ENCODE measurements around the gene MAGOHB. TPM values are rescaled to one million over a fixed set of nuclear protein-coding genes. Genes with fewer than 3 reads are reported as not detected.
A peak's percentile ranks its signal among the peaks of the same experiment; 100 is the strongest.

Gene MAGOHB
- total RNA-seq, 1 experiment from 2014 or later: 64.5 TPM

DNA sequence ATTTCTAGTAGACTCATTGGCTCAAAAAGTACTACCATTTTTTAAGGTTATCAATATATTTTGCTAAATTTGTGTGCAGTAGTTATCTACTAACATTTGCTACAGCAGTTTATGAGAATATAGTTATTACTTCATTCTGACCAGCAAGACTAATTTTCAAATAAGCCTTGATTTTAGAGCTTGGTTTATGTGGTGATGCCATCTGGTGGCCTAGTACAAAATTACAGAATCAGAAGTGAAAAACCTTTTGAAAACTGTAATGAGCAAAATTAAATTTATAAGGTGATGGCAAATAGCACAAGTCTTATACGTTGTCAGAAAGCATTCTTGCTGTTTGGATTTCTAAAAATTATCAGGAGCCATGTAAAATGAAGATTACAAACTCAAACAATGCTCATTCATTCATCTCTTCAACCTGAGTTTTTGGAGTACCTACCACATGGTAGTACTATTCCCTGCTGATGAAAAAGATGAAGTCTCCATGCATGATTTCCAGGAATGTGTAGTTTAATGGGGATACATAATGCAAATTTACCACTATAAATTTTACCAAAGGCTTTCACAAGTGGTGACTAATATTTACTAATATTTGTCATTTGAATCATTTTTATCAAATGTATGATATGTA lies 51.0 kb downstream of the MAGOHB start:
- Histone ChIP-seq H4K8ac (replicated peaks; ENCODE audit: insufficient read length, low read depth, low read length) (no peak overlapping the region), H3K18ac (ENCODE audit: insufficient read length, low read depth, low read length) (no peak overlapping the region), H3K27me3 (ENCODE audit: insufficient read depth, low read length) (no peaks in the 10 kb centered on the region), H3K23me2 (ENCODE audit: insufficient read length, low read depth, low read length, poor library complexity, severe bottlenecking) (no peaks in the 10 kb centered on the region), H3K4ac (ENCODE audit: low read depth, low read length) (no peak overlapping the region), H2BK12ac (ENCODE audit: insufficient read length, low read depth, low read length) (no peak overlapping the region), H3K27ac (ENCODE audit: insufficient read length, low read depth, low read length) (no peak overlapping the region), H2BK5ac (ENCODE audit: insufficient read length, low read length) (no peak overlapping the region), H3K56ac (ENCODE audit: insufficient read length, low read depth, low read length) (no peak overlapping the region), H2BK15ac (ENCODE audit: low read depth, low read length) (no peak overlapping the region), H4K20me1 (ENCODE audit: control insufficient read depth, insufficient read depth, insufficient read length) (no peaks in the 10 kb centered on the region), H2AK5ac (ENCODE audit: insufficient read length, low read length) (no peak overlapping the region), H3K14ac (ENCODE audit: insufficient read depth, low read length) (no peak overlapping the region), H2AFZ (ENCODE audit: low read length) (no peak overlapping the region), H3K4me1 (ENCODE audit: insufficient read depth, low read length) (no peaks in the 10 kb centered on the region; the same call in 1 of the 2 replicates), H3K4me2 (ENCODE audit: insufficient read depth, insufficient read length, low read length) (no peak overlapping the region), H3K23ac (ENCODE audit: insufficient read length, low read depth, low read length) (no peak overlapping the region), H3K79me2 (ENCODE audit: insufficient read depth, low read length) (no peaks in the 10 kb centered on the region), H2BK120ac (ENCODE audit: low read depth, low read length, poor library complexity, severe bottlenecking) (no peak overlapping the region), H2BK20ac (ENCODE audit: low read depth, low read length, poor library complexity, severe bottlenecking) (no peak overlapping the region), H4K5ac (ENCODE audit: insufficient read length, low read depth, low read length) (no peak overlapping the region), H3K9me3 (ENCODE audit: control insufficient read depth, low read depth, low read length) (no peaks in the 10 kb centered on the region), H3K9ac (ENCODE audit: extremely low read depth, insufficient read length, low read length) (no peak overlapping the region), H4K91ac (ENCODE audit: insufficient read length, low read depth, low read length) (no peak overlapping the region), H3K79me1 (ENCODE audit: insufficient read depth, low read depth, low read length, poor library complexity, severe bottlenecking) (no peaks in the 10 kb centered on the region), H3T11ph (ENCODE audit: low read length) (no peak overlapping the region)
- TF ChIP-seq, protein P1, sequence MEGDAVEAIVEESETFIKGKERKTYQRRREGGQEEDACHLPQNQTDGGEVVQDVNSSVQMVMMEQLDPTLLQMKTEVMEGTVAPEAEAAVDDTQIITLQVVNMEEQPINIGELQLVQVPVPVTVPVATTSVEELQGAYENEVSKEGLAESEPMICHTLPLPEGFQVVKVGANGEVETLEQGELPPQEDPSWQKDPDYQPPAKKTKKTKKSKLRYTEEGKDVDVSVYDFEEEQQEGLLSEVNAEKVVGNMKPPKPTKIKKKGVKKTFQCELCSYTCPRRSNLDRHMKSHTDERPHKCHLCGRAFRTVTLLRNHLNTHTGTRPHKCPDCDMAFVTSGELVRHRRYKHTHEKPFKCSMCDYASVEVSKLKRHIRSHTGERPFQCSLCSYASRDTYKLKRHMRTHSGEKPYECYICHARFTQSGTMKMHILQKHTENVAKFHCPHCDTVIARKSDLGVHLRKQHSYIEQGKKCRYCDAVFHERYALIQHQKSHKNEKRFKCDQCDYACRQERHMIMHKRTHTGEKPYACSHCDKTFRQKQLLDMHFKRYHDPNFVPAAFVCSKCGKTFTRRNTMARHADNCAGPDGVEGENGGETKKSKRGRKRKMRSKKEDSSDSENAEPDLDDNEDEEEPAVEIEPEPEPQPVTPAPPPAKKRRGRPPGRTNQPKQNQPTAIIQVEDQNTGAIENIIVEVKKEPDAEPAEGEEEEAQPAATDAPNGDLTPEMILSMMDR (conservative IDR thresholded peaks at IDR 0.05): peak; percentile 81
- Mint-ChIP-seq H3K4me1 (peaks cover 7 to 9% of the 10 kb centered on the region in 2 experiments), H3K9me3 (no peaks in the 10 kb centered on the region), H3K27ac (no peak overlapping the region), H3K27me3 (ENCODE audit: low read depth) (0 out of 2 replicates have a peak, but pooled peaks cover 1% of the 10 kb centered on the region), H3K4me3 (no peak overlapping the region), H3K36me3 (ENCODE audit: insufficient read depth in 1 of 3, low read depth in 3 of 3) (no peaks in the 10 kb centered on the region)
- no peak for DNase-seq
- no CpG with 5 or more reads among the region's 1 CpG for whole genome bisulfite sequencing (ENCODE audit: extremely low coverage, insufficient read length, low lambda C conversion rate)
